HPDE6-E6E7 (cell line): ENCODE measurements around the gene JAKMIP3.

Source experiments
- DNase-seq: peaks from one replicate; pipeline ENCODE4 v3.0.0; 2011; ENCODE audit warnings: missing footprints; ENCODE audit errors: extremely low spot score

JAKMIP3 gene

DNA sequence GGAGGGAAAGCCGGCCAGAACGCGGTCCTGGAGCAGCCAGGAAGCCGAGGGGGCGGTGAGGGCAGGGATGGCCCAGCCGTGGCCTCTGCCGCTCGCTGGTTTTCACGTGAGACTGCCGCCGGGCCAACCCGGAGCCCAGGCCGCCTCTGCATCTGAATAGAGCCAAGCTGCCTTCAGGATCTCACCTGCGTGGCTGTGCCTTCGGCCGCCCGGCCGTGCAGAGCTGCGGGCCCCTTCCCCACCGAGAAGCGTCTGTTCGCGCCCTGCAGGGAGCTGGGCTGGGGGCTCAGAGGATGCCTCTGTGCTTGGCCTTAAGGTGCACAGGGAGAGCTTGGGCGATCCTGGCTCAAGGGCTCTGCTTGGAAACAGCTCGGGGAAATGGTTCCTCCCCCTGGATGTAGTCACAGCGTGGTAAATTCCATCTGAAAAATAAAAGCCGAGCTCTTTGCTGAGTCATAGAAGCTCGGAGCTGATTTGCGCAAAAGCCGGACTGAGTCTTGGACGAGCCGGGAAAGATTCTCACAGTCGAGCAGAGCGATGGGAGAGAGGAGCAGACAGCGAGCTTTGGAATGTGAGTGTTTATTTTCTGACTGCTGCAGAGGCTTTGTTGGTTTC is at the start of gene JAKMIP3:
Gene JAKMIP3 (plus strand): TSS at position 456 of the 615 bp plus-strand sequence. CDS start 38,863 bp downstream, outside the sequence.
- DNase-seq = no peak

DNA sequence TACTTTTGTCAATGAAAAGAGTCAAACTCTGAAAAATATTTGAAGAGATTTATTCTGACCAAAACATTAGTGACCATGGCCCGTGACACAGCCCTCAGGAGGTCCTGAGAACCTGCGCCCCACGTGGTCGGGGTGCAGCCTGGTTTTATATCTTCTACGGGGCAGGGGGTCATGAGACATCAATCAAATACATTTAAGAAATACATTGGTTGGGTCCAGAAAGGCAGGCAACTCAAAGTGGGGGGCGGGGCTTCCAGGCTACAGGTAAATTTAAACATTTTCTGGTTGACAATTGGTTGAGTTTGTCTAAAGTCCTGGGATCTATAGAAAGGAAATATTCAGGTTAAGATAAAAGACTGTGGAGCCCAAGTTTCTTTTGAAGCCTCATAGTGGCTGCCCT is 49.2 kb upstream of the JAKMIP3 start:
- DNase-seq = no peak

DNA sequence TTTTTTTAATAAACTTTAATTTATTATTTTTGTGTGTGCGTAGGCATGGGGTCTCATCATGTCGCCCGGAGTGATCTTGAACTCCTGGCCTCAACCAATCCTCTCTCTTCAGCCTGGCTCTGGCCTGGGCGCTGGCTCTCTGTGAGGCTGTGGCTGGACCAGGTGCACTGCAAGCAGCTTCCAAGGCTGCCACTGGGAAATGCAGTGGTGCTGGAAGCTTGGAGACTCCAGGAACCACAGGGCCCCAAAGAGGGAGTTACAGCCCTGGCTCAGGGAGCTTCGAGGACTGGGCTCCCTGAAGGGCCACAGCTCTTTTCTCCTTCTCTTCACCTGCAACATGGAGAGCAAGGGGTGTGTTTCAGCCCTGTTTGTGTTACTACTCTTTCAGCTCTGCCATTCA is 47.3 kb upstream of the JAKMIP3 start:
- no peak for DNase-seq

DNA sequence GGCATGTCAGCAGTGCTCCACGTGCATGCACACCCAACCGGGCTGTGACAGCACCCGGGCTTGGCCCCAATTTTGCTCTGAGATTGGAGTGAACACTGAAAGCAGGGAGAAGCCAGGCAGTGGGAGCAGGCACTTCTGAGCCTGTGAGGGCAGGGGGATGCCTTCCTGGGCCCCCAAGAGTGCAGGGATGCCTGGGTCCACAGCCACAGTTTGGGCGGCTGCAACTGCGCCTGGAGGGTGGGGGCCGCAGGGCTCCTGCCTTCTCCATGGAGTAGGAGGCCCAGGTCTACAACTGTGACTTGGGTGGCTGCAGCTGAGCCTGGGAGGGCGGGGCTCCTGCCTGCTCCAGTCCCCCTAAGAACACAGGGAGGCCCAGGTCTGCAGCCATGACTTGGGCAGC is 46.4 kb upstream of the JAKMIP3 start:
- DNase-seq = no peak

DNA sequence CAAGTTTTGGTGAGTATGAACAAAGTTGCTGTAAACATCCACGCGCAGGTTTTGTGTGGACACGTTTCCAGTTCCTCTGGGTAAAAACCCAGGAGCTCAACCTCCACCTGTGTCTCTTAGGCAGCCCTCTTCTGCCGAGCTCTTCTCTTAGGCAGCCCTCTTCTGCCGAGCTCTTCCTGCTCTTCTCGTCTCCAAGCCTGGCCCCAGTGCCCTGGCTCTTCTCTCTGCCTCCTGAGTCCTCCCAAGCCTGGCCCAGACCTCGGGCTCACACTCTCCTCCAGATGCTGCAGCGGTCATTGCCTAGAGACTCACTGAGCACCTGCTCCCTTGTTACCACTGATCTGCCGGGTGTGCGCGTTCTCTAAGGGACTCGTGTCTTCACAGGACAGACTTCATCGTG is 45.3 kb upstream of the JAKMIP3 start:
- no peak for DNase-seq

DNA sequence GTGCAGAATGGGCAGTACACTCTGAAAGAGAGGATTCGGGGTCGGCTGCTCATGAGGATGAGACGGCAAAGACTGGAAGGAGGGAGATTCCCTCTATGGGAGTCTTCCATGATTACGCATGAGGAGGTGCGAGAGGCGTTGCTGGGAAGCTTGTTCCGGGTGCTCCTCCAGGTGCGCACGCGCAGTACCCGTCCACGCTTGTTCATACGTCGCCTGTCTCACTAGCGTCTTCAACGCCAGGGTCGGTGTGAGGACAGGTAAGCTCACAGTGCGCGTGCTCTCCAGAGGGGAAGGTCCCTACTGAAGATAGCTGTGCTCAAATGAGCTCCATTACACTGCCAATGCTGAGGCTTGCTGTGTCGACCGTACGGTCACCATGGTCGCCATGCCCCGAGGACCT is 44.7 kb upstream of the JAKMIP3 start:
- DNase-seq = no peak

DNA sequence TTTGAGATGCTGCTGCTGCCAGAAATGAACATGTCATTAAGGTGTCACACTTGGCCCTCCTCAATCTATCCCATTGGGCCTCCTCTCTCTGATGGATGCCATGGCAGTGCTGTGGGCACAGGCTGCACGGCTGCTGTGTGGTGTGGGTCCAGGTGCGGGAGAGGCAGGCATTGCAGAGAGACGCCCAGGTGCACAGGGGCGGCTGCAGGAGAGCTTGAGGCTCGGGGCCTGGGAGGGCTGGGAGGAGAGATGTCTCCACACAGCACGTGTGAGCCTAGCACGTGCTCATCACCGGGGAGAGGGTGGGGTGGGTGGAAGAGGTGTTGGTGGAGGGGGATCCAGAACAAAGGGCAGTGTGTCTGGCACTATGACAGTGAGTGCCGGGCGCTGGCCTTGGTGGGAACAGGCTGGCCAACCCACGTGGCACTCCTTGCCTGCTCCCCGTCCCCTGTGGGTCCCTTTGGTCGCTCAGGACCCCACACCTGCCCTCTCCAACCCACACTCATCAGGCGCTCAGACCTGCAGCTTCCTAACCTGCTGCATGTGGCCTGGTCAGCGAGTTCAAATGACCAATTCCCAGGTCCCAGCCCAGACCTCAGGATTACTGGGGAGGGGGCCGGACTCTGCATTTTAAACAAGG is 44.1 kb upstream of the JAKMIP3 start:
- no peak for DNase-seq

DNA sequence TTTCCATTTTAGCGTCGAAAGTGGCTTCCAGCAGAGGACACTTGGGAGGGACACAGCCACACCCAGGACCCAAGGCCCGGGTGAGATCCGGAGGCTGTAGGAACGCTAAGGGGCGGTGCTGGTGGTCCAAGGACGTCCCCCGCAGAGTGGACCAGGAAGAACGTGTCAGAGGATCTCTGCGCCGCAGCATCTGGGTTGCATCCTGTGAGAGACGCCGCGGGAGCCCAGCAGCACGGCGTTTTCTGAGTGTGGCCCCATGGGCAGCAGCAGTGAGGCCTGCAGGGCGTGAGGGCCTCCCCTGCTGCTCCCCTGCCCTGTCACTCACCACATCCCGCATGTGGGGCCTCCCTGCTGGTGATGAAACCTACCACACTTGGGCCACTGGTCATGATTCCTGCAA is 43.5 kb upstream of the JAKMIP3 start:
- DNase-seq = no peak

DNA sequence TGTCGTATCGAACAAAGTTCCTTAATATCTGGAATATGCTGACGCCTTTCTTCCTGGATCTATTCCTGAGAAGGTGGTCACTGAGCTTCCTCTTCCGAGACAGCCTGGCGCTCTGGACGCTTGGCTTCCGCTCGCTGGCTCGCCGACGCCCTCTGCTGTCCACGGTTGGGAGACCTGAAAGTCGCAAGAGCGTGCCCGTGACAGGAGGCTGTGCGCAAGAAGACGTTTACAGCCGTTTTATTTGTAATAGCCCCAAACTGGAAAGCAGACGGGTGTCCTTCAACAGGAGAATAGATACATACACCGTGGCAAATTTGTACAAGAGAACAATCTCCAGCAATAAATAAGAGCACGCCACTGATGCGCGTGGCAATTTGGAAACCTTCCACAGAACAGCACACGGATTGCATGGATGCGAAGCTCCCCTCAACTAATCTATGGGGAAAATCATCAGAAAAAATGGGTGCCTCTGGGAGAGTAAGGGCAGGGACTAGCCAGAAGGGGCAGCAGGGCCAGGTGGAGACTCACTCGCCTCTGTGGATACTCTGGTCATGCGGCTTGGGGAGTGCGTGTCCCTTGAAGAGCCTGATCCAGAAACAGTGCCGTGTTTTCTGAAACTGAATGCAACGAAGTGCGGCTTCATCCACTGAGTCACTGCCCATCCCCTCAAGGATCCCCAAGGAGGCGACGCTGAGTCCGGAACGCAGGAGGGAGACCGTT is 42.5 kb upstream of the JAKMIP3 start:
- DNase-seq = peak; percentile 52

DNA sequence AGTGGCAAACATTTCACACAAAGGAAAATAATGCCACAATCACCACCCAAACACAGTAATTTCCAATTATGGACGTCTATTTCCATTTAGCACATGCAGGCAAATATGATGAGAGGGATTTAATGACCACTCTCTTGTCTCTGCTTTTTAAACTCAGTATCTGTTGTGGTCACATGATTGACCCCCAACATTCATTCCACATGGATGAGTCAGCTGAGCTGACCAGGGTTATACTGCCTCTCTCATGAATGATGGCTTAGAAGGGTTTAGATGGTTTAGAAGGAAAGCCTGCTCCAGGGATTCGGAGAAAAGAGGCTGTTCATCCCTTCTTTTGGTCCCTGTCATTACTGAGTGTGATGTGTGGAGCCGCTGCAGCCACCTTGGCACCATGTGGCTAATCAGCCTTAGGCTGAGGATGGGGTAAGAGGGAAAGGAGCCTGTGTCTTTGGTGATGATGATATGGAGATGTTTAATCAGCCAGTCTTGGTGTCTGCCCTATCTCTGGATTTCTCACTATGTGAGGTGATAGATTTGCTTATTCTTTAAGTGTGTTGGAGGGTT is 38.2 kb upstream of the JAKMIP3 start:
- DNase-seq = no peak

DNA sequence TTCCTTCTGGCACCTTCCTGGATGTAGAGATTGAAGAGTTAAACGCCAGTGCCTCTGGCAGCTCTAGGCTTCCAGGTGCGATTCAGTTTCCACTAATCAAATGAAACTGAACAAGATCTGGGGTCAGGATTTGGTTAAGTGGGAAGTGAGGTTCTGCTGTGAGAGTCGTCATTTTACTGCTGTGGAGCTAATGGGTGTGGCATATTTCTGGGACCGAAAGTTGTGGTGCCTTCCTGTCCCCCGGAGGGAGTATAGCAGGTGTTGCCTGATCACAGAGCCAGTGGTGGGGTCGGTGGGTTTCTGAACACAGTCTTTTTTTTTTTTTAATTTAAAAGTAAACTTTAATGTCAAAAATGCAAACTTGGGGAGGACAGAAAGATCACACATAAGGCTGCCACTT is 37.0 kb upstream of the JAKMIP3 start:
- no peak for DNase-seq

DNA sequence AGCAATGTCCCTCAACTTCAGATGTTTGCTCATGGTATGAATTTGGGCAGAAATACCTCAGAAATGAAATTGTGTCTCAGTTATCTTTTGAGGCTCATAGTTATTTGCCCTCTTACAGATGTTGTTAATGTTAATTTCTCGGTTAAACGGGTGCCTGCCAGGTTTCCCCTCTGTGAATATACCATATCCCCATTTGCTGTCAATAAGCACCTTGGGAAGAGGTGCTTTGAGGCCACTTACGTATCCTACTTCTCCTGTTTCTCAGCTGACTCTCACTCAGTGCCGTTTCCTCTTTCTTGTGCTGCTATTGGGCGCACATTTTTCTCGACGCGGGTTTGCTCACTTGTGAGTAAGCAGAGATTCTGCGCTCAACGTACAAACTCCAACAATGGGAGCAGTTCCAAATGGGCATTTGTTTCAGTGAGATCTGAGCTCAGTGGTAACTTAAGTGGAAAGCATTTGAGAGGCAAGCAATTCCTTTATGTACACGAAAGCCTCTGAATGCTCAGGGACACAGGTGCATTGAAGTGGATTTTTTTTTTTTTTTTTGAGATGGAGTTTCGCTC is 34.8 kb upstream of the JAKMIP3 start:
- DNase-seq = no peak

DNA sequence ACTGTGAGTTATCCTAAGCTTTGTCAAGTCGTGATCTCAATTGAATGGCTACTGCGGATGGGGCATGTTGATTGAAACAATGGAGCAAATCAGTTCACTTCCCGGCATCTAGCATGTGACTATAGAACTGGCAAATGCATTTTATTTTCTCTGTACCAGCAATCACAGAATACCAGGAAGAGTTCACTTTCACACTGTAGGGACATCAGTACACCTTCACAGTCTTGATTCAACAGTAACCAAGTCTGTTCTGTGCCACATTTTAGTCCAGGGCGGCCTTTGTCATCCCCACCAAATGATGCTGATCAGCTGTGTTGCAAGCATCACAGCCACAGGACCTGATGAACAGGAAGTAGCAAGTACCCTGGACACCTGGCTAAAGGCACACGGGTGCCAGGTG is 32.1 kb upstream of the JAKMIP3 start:
- no peak for DNase-seq

DNA sequence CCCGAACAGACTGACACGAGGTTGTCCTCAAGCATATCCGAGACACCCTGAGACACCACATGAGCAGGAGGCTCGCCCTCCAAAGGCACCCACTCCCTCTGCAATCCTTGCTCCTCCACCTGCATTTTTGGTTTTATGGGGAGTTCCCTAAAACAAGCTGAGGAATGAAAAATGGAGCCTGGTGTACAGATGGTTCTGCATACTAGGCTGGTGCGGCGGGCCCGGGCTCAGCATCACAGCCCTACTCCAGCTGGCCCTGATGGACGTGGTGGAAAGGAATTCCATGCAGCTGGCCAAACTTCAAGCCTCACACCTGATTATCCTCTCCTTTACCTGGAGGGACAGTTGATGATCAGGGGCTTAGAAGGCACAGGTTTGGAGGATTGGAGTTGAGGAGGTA is 30.3 kb upstream of the JAKMIP3 start:
- DNase-seq = no peak

DNA sequence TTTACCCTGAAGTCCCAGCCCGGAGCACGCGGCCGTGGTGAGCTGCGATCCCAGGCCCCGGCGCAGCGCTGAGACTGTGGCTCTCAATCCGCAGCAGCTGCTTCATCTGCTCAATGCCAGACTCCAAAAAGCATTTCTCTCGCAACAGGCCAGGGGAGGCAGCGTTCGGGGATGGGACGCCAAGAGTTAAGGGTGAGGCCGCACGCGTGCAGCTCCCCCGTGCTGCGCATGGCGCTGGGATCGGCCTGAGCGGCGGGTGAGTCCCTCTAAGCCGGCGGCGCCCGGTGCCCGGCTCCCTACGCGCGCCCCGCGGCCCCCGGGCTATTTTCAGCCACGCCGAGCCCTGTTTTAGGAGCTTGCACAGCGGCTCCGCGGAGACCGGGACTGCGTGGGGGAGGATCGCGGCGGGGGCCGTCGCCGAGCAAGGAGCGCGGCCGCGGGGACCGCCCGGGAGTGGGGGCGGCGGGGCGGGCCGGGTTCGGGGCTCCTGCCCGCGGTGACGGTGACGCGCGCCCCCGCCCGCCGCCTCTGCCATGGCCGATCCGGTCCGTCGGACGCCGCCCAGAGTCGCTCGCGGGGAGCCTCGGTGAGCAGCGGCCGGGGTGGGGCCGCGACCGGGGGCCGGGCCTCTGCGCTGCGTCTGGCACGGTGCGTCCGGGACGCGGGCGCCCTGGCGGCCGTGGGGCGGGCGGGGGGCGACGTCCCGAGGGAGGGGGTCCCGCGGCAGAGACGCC is 29.4 kb upstream of the JAKMIP3 start:
- no peak for DNase-seq

DNA sequence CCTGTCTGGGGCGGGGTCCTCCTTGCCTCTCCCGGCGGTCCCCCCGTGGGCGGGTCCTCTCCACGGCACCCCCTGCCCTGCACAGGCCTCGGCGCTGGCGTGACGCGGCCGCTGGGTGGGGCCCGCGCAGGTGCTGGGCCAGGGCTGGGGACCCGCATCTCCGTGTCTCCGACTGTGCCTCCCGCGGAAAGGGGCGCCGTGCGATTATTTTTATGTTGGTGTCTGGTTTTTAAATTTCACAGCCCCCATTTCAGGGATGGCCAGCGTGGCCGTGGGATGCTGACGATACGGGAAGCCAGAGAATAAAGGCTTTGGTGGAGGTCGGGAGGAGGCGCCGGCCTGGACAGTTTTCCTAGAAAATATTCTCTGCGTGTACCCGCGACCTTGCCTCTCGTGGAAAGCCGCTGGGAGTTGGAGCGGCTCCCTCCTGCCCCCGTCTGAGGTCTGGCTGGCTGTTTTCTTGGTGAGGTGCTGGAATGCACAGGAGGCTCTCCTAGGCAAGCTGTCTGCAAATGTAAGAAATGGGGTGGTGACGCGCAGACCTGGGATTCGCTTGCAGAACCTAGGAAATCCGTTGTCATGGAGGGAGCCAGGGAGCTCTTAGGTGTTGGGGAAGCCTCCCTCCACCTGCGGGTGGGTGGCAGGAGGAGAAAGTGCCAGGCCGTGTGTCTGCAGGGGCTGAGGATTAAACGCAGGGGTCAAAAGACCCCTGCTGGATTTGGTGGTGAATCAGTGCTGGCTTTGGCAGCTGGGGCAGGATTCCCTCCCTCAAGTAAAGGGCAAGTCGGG is 28.7 kb upstream of the JAKMIP3 start:
- no peak for DNase-seq

DNA sequence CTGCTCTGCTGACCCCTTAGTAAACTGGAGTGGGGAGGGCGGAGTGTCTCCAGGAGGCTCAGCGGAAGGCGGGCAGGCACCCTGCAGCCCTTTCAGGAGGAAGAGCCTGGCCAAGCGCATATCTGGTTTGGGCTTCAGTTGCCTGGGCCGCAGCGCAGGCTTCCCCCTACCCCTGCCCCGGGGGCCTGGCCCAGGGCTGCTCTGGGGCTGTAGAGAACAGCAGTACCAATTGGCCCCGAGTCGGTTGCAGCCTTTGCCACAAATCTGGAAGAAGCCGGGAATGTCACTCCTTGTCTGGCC is 28.1 kb upstream of the JAKMIP3 start:
- DNase-seq = no peak

DNA sequence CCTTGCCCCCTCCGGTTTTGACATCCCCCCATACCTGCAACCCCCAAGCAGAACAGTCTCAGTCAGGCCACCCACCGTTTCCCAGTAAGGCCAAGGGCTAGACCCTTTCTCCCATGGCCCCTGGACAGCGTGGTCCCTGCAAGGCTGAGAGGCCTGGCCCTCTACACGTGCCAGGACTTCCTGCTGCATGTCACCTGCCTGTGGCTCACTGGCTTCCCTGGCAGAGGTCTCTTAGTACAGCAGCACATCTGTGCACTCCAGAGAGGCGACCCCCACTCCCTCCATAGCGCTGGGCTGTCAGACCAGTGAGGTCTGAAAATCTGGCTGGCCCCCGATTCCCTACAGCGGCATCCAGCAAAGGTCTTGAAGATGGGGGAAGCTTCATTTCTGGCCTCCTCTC is 26.4 kb upstream of the JAKMIP3 start:
- no peak for DNase-seq

DNA sequence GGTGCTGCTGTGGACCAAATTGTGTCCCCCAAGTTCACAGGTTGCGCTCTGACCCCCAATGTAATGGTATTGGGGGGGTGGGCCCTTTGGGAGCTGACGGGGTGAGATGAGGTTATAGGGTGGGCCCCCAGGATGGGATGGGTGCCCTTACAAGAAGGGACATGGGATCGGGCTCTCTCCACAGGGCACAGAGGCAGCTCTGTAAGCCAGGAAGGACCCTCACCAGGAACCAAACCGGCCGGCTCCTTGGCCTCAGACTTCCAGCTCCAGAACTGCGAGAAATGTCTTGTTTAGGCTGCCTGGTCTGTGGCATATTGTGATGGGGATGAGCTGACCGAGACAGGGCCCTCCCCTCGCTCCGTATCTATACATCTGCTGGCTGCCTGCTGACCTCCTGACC is 25.7 kb upstream of the JAKMIP3 start:
- DNase-seq = no peak

DNA sequence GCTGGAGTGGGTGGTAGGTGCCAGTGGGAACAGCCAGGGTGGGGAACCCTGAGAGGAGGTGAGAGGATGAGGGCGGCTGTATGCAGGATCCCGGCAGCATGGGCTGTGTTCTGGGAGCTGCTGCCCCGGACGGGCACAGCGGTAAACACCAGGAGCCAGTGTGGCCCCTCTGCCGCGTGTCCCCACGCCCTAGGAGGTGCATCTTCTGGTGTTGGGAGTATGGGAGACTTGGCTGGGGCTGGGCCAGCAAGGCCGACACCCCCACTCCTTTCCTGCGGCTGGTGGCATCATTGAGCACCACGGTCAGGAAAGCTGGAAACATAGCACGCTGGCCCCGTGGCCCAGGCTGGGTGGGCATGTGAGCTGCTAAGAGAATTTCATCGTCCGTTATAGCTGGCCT is 24.4 kb upstream of the JAKMIP3 start:
- no peak for DNase-seq
